ENCODE results near the gene COX17. TPM values are rescaled to one million over a fixed set of nuclear protein-coding genes. Genes with fewer than 3 reads are reported as not detected.

Gene COX17
- polyA plus RNA-seq, 4 donors: 41.5 to 65.2 (median 48.0) TPM

GRCh38 chr3:119647171-119647570 is 30.0 kb downstream of the COX17 start:
- DNase-seq (ENCODE audit: low read depth in 4 of 4, low spot score in 2 of 4): peak in 1 of 4 donors; percentile 34

- no peak for DNase-seq (ENCODE audit: low read depth in 4 of 4, low spot score in 2 of 4)
These were observed 31.4 kb downstream of the COX17 start for GRCh38 chr3:119645813-119646212.

- no peak for DNase-seq (ENCODE audit: low read depth in 4 of 4, low spot score in 2 of 4)
These were observed 32.7 kb downstream of the COX17 start for GRCh38 chr3:119644481-119644880.

DNA sequence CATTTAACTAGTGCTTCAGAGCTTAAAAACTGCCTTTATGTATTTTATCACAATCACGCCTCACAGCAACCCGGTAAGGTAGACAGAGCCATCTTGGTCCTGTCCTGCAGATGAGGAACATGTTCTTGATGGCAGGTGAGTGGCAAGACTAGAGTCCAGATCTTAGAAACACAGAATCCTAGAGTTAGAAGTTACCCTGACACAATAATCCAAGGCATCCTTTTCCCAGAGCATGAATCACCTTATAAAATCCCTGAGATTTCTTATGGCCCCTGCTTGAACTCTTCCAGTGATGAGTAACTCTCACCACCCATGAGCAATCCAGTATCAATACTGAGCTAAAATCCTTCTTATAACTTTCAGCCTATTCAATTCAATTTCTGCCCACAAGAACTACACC is 33.7 kb downstream of the COX17 start:
- no peak for DNase-seq (ENCODE audit: low read depth in 4 of 4, low spot score in 2 of 4)

DNA sequence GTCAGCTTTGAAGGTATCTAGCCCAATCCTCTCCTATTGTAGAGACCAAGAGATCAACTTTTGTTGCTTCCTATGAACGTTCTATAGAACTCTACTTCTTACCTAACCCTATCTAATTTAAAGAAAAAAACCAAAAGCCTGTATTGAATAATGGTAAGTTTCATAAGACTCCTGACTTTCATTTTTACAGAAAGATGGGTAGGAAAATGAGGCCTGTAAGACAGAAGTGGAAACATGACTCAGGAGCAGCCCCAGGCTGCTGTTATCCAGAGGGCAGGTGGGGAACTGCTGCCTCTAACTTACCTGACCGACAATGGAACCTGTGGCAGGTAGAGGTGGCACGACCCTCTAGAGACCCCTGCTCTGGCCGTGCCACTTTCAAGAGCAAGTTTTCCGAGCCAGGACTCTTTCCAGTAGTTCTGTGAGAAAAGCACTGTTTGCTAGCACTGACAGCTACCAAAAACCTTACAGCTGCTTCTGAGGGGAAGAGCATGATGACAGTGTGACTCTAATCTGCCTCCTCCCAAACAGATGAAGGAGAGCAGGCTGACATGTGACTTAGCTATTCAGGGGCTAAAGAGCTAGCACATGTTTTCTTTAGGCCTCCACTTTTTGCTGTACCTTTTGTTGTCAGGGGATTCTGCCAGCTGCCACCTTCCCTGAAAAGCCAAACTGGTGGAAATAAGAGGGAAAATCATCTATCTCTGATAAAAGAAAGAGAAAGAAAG is 34.3 kb downstream of the COX17 start:
- no peak for DNase-seq (ENCODE audit: low read depth in 4 of 4, low spot score in 2 of 4)

DNA sequence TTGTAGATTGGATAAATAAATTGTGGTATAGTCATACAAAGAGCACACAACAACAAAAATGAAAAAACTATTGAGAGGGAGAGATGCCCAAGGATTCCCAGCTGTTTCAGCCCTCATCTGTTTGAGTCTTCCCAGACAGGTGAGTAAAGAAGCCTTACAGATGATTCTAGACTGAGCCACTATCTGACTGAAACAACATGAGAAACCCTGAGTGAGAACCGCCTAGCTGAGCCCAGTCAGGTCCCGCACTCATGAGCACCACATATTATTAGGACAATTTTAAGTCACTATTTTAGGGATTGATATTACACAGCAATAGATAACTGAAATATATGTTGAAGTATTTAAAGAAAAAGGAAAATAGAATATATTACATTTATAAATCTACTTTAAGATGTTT is 35.8 kb downstream of the COX17 start:
- DNase-seq (ENCODE audit: low read depth in 4 of 4, low spot score in 2 of 4): no peak

GRCh38 chr3:119639494-119640350 is 37.5 kb downstream of the COX17 start:
- DNase-seq (ENCODE audit: low read depth in 4 of 4, low spot score in 2 of 4): no peak

GRCh38 chr3:119637679-119638477 is 39.3 kb downstream of the COX17 start:
- DNase-seq (ENCODE audit: low read depth in 4 of 4, low spot score in 2 of 4): no peak

GRCh38 chr3:119636891-119637611 is 40.2 kb downstream of the COX17 start:
- no peak for DNase-seq (ENCODE audit: low read depth in 4 of 4, low spot score in 2 of 4)

GRCh38 chr3:119636249-119636648 is 41.0 kb downstream of the COX17 start:
- DNase-seq (ENCODE audit: low read depth in 4 of 4, low spot score in 2 of 4): no peak

- DNase-seq (ENCODE audit: low read depth in 4 of 4, low spot score in 2 of 4): no peak
These were observed 41.5 kb downstream of the COX17 start for GRCh38 chr3:119635719-119636118.

DNA sequence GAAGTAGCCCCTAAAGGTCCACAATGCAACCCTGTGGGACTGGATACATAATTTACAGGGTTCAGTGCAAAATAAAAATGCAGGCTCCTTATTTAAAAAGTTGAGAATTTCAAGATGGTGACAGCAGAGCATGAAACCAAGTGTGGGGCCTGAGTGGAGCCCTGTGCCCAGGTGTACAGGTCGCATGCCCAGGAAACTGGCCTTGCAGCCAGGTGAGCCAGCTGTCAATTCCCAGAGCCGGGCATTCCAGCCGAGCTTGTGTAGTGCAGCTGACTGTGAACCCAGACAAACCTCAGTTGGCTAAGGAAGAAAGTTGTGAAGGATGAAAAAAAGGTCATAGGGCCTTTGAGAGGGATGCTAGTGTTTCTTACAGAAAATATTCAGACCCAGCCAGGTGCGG is 44.4 kb downstream of the COX17 start:
- no peak for DNase-seq (ENCODE audit: low read depth in 4 of 4, low spot score in 2 of 4)

GRCh38 chr3:119632216-119632615 is 45.0 kb downstream of the COX17 start:
- no peak for DNase-seq (ENCODE audit: low read depth in 4 of 4, low spot score in 2 of 4)

DNA sequence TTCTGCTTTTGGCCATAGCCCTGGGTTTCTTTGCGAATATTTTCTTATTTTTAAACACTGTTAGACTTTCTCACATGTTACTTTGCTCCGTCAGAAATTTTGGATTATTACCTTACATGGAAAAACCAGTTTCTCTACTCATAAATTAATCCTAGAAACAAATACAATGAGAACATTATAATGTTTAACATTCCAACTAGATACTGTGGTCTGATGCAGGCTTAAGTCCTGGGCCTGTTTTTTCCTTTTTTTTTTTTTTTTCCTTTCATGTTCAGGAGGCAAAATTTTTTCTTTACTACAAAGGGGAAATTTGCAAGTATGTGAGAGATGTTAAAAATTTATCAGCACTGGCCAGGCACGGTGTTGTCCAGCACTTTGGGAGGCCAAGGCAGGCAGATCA is 45.7 kb downstream of the COX17 start:
- DNase-seq (ENCODE audit: low read depth in 4 of 4, low spot score in 2 of 4): no peak

GRCh38 chr3:119630880-119631329 is 46.3 kb downstream of the COX17 start:
- DNase-seq (ENCODE audit: low read depth in 4 of 4, low spot score in 2 of 4): no peak

GRCh38 chr3:119630128-119630879 is 46.9 kb downstream of the COX17 start:
- DNase-seq (ENCODE audit: low read depth in 4 of 4, low spot score in 2 of 4): no peak

DNA sequence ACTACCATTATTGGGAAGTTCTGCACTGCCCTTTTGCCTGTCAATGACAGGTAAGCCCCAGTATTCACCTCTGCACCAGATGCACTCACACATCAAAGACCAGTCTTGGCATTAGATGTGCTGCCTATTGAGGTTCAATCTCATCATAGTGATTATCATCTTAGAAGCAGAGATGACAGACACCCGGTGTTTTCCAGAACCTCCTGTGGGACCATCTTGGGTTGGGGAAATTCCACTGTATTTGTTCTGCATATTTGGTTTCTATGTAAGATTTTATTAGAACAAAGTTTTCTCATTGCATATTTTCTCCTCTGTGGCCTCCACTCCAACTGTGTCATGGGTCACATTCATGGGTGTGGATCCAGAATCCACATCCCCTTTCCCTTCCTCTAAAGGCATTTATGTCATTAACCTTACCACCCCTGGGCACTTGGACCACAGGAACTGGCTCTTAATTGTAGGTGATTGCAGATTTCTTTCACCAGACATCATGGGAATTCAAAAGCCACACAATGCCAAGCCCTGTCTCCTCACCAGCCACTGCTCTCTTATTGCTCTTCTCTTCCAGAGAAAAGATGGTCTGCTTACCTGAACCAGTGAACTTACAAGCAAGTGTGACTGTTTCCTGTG is 48.3 kb downstream of the COX17 start:
- DNase-seq (ENCODE audit: low read depth in 4 of 4, low spot score in 2 of 4): no peak

DNA sequence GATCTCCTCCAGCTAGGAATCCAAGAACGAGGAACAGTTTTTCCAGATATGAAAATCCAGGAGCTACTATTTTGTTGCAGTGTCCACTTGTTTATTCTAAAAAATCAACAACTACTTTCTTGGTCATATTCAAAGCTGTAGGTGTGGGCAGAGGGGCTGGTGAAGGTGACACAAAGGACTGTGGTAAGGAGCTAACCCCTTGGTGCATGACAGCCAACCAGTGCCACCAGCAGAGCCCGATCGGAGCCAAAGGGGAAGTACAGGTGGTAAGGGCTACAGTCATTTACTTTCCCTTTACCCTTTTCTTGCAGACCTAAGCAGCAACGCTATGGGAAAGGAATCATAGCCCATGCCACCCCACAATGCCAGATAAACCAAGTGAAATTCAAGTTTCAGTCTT is 48.8 kb downstream of the COX17 start:
- DNase-seq (ENCODE audit: low read depth in 4 of 4, low spot score in 2 of 4): no peak

DNA sequence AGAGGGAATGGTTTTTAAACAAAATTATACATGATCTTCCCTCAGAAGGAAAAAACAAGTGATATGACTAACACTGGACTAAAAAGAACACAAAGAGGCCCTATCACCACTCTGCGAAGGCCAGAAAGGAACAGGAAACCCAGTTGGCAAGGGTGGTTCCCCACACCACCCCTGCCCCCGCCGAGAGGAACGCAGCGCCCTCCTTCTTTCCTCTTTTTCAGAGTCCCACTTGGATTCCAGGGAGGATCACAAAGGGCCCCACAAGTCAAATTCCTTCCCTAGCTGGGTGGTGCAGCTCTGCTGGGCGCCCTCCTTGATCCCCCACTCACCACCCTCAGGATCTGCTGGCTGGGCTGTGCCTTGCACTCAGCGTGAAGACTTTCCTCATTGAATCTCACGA is 49.7 kb downstream of the COX17 start:
- DNase-seq (ENCODE audit: low read depth in 4 of 4, low spot score in 2 of 4): no peak
